WTC11 (cell line): Measurements from ENCODE around the gene CAMTA1.

Experiments used
- AFF4 ChIP-seq: sonication (generic); formaldehyde crosslinking; IDR thresholded peaks from 2 replicates; pipeline ENCODE4 v1.8.1; 2023; ENCODE audit warnings: mild to moderate bottlenecking, missing genetic modification reagents, borderline replicate concordance
- CTCF ChIP-seq: fragments of 200-600 bp; IDR thresholded peaks from 2 replicates; pipeline ENCODE4 v1.8.0; 2022; ENCODE audit warnings: antibody characterized with exemption
- E2F1 ChIP-seq: sonication (generic); formaldehyde crosslinking; IDR thresholded peaks from 2 replicates; pipeline ENCODE4 v1.8.0; 2022; ENCODE audit warnings: mild to moderate bottlenecking, missing genetic modification reagents
- ETV6 ChIP-seq: sonication (generic); formaldehyde crosslinking; IDR thresholded peaks from 2 replicates; pipeline ENCODE4 v1.8.1; 2022; ENCODE audit warnings: mild to moderate bottlenecking, missing genetic modification reagents
- FOXP4 ChIP-seq: sonication (generic); formaldehyde crosslinking; IDR thresholded peaks from 2 replicates; pipeline ENCODE4 v1.8.0; 2022; ENCODE audit warnings: mild to moderate bottlenecking, missing genetic modification reagents
- JUN ChIP-seq: sonication (generic); formaldehyde crosslinking; IDR thresholded peaks from 2 replicates; pipeline ENCODE4 v1.8.0; 2023; ENCODE audit warnings: mild to moderate bottlenecking, missing genetic modification reagents
- MAX ChIP-seq: sonication (generic); formaldehyde crosslinking; IDR thresholded peaks from 2 replicates; pipeline ENCODE4 v1.8.0; 2022; ENCODE audit warnings: mild to moderate bottlenecking, missing genetic modification reagents
- MLX ChIP-seq: sonication (generic); formaldehyde crosslinking; IDR thresholded peaks from 2 replicates; pipeline ENCODE4 v1.8.1; 2023; ENCODE audit warnings: mild to moderate bottlenecking, missing genetic modification reagents, moderate library complexity
- NR2C2 ChIP-seq: sonication (generic); formaldehyde crosslinking; IDR thresholded peaks from 2 replicates; pipeline ENCODE4 v1.8.0; 2022; ENCODE audit warnings: mild to moderate bottlenecking, missing genetic modification reagents
- TEAD4 ChIP-seq: sonication (generic); formaldehyde crosslinking; IDR thresholded peaks from 2 replicates; pipeline ENCODE4 v1.8.0; 2022; ENCODE audit warnings: mild to moderate bottlenecking, missing genetic modification reagents
- ZNF263 ChIP-seq: sonication (generic); formaldehyde crosslinking; IDR thresholded peaks from 2 replicates; pipeline ENCODE4 v1.8.1; 2022; ENCODE audit warnings: low read depth, mild to moderate bottlenecking, moderate library complexity, missing genetic modification reagents
- ZNF317 ChIP-seq: sonication (generic); formaldehyde crosslinking; IDR thresholded peaks from 2 replicates; pipeline ENCODE4 v1.8.1; 2023; ENCODE audit warnings: low read depth, mild to moderate bottlenecking, moderate library complexity, missing genetic modification reagents, borderline replicate concordance
- ZNF425 ChIP-seq: fragments of 250-450 bp; sonication (Bioruptor Pico); conservative IDR thresholded peaks from 2 replicates; pipeline ENCODE4 v1.9.0; 2021; ENCODE audit warnings: mild to moderate bottlenecking

- TF ChIP-seq CTCF (no peak), ETV6 (no peak), ZNF317 (CRISPR knock-in tag) (no peak), ZNF425 (no peak), NR2C2 (CRISPR knock-in tag) (no peak), AFF4 (no peak), JUN (CRISPR knock-in tag) (no peak), ZNF263 (CRISPR knock-in tag) (no peak), FOXP4 (no peak), TEAD4 (CRISPR knock-in tag) (no peak), MLX (CRISPR knock-in tag) (no peak), MAX (CRISPR knock-in tag) (no peak), E2F1 (CRISPR knock-in tag) (no peak)
Measured at GRCh38 chr1:7385471-7386225, 600.4 kb downstream of the CAMTA1 start.
